BE2C (cell line): Measurements from ENCODE around the gene LIPC.

ENCODE experiments used
- DNase-seq: peaks from one replicate; pipeline ENCODE4 v3.0.0-alpha.2; 2020
- H3K27me3 ChIP-seq: fragments of 250-450 bp; sonication (Bioruptor Pico); 2 replicates; pipeline ENCODE4 v1.5.1; 2020; ENCODE audit warnings: mild to moderate bottlenecking
- H3K36me3 ChIP-seq: fragments of 250-450 bp; sonication (Bioruptor Pico); 2 replicates; pipeline ENCODE4 v1.5.1; 2020; ENCODE audit warnings: mild to moderate bottlenecking
- H3K4me1 ChIP-seq: fragments of 250-450 bp; sonication (Bioruptor Pico); 2 replicates; pipeline ENCODE4 v1.5.1; 2020
- H3K4me3 ChIP-seq: 2 replicates; pipeline ENCODE4 v1.5.1; 2011; ENCODE audit warnings: low read depth, low read length
- H3K9me3 ChIP-seq: fragments of 250-450 bp; sonication (Bioruptor Pico); 2 replicates; pipeline ENCODE4 v1.5.1; 2020
- CTCF ChIP-seq: IDR thresholded peaks from 2 replicates; pipeline ENCODE4 v1.5.1; 2012; ENCODE audit warnings: mild to moderate bottlenecking, low read depth, low read length

Gene LIPC

GRCh38 chr15:58495891-58496408 lies 64.2 kb downstream of the LIPC start:
- H3K9me3 ChIP-seq = no peaks in the 10 kb centered on the region
- H3K36me3 ChIP-seq = no peaks in the 10 kb centered on the region
- H3K27me3 ChIP-seq = no peaks in the 10 kb centered on the region
- H3K4me3 ChIP-seq = no peak overlapping the region
- no peak for DNase-seq
- H3K4me1 ChIP-seq = peaks cover 7% of the 10 kb centered on the region
- no peak for TF ChIP-seq CTCF

- no peak for DNase-seq
- peaks cover 7% of the 10 kb centered on the region for H3K4me1 ChIP-seq
- TF ChIP-seq CTCF = no peak
These were observed 65.4 kb downstream of the LIPC start for GRCh38 chr15:58497046-58497785.

GRCh38 chr15:58498821-58499580 lies 67.2 kb downstream of the LIPC start:
- no peaks in the 10 kb centered on the region for H3K36me3 ChIP-seq
- no peak overlapping the region for H3K4me3 ChIP-seq
- H3K4me1 ChIP-seq = no peaks in the 10 kb centered on the region
- no peaks in the 10 kb centered on the region for H3K27me3 ChIP-seq
- no peak for DNase-seq
- H3K9me3 ChIP-seq = no peaks in the 10 kb centered on the region
- no peak for TF ChIP-seq CTCF

More at GRCh38 chr15:58497046-58497785, 65.4 kb downstream of the LIPC start:
- Histone ChIP-seq H3K4me3 (no peak overlapping the region), H3K9me3 (no peaks in the 10 kb centered on the region), H3K36me3 (no peaks in the 10 kb centered on the region), H3K27me3 (no peaks in the 10 kb centered on the region)

GRCh38 chr15:58501006-58501405 lies 69.2 kb downstream of the LIPC start:
- Histone ChIP-seq H3K4me1 (no peaks in the 10 kb centered on the region), H3K27me3 (no peaks in the 10 kb centered on the region), H3K9me3 (no peaks in the 10 kb centered on the region), H3K36me3 (no peaks in the 10 kb centered on the region), H3K4me3 (no peak overlapping the region)
- TF ChIP-seq CTCF = no peak
- DNase-seq = no peak

- H3K27me3 ChIP-seq = no peaks in the 10 kb centered on the region
- no peak overlapping the region for H3K4me3 ChIP-seq
- no peaks in the 10 kb centered on the region for H3K4me1 ChIP-seq
- H3K36me3 ChIP-seq = no peaks in the 10 kb centered on the region
- no peak for DNase-seq
- no peaks in the 10 kb centered on the region for H3K9me3 ChIP-seq
- TF ChIP-seq CTCF = no peak
These were observed 69.9 kb downstream of the LIPC start for GRCh38 chr15:58501636-58502188.
